Measurements from ENCODE around the gene CLNS1A.
"Not testable (repeated sequence)": the region's sequence is repeated elsewhere in the genome, so short reads cannot be mapped to it uniquely, and the experiment has no call there.

Gene CLNS1A

GRCh38 chr11:77617892-77618291, 19.7 kb downstream of the CLNS1A start:
- DNase-seq = no peak

- no peak for DNase-seq
These were observed 25.7 kb downstream of the CLNS1A start for GRCh38 chr11:77611921-77612320.

GRCh38 chr11:77609234-77609633, 28.4 kb downstream of the CLNS1A start:
- DNase-seq = no peak

- DNase-seq = no peak
These were observed 33.3 kb downstream of the CLNS1A start for GRCh38 chr11:77604281-77604680.

GRCh38 chr11:77602381-77603088, 35.1 kb downstream of the CLNS1A start:
- DNase-seq = peak; percentile 8

- DNase-seq = no peak
These were observed 39.4 kb downstream of the CLNS1A start for GRCh38 chr11:77598195-77598594.

- no peak for DNase-seq
These were observed 41.0 kb downstream of the CLNS1A start for GRCh38 chr11:77596626-77597025.

GRCh38 chr11:77593883-77594282, 43.7 kb downstream of the CLNS1A start:
- no peak for DNase-seq

- no peak for DNase-seq
These were observed 44.9 kb downstream of the CLNS1A start for GRCh38 chr11:77592727-77593126.

GRCh38 chr11:77590194-77590782, 47.3 kb downstream of the CLNS1A start:
- DNase-seq = peak; percentile 74

GRCh38 chr11:77589521-77590193, 47.9 kb downstream of the CLNS1A start, which contains the start of gene AQP11:
Gene AQP11 (plus strand): TSS chr11:77589953. CDS start chr11:77589993, 40 bp downstream.
- peak; percentile 94 for DNase-seq

GRCh38 chr11:77589181-77589520, 48.4 kb downstream of the CLNS1A start:
- no peak for DNase-seq

- no peak for DNase-seq
These were observed 56.8 kb downstream of the CLNS1A start for GRCh38 chr11:77580712-77581337.

GRCh38 chr11:77575428-77575827, 62.2 kb downstream of the CLNS1A start:
- not testable (repeated sequence) for DNase-seq

- not testable (repeated sequence) for DNase-seq
These were observed 66.7 kb downstream of the CLNS1A start for GRCh38 chr11:77570896-77571295.

- DNase-seq = no peak
These were observed 67.9 kb downstream of the CLNS1A start for GRCh38 chr11:77569676-77570070.

- no peak for DNase-seq
These were observed 68.5 kb downstream of the CLNS1A start for GRCh38 chr11:77568916-77569675.

- no peak for DNase-seq
These were observed 69.3 kb downstream of the CLNS1A start for GRCh38 chr11:77568306-77568705.

Data from NCI-H2227 treated with DMSO at 0.1 percent for 48 hours (cell line).